Activated CD4-positive, CD25-positive, alpha-beta regulatory T cell treated with anti-CD3 and anti-CD28 coated beads, Interleukin-2, amount 50 U/mL, for 72 hours (primary cell): ENCODE results near the gene NPW.

ENCODE experiments used
- DNase-seq: peaks from one replicate; pipeline ENCODE4 v3.0.0; 2021

NPW gene

DNA sequence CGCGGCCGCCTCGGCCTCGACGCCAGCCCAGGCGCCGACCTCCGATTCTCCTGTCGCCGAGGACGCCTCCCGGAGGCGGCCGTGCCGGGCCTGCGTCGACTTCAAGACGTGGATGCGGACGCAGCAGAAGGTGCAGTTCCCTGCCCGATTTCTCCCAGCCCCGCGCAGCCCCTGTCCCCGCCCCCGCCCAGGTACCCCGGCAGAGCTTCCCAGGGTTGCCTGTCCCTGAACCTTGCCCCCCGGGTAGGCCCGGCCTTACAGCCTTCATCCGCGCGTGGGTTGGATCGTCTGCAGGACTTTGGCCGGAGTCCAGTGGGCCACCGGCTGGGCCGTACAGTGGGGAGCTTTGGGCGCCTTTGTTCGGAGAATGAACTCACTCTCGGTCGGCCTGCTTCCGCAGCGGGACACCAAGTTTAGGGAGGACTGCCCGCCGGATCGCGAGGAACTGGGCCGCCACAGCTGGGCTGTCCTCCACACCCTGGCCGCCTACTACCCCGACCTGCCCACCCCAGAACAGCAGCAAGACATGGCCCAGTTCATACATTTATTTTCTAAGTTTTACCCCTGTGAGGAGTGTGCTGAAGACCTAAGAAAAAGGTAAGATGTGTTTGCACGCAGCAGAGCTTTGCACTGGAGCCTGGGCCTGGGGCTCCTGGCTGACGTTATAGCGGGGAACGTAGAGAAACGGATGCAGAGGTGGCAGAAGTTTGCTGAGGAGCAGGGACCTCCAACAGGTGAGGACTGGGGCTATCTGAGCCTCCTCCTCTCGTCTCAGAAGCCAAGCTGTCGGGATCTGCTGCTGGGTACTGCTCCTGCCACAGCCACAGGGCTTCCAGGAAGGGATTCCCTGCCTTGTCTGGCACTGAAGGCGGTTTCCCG lies 35.0 kb upstream of the NPW start:
- DNase-seq = no peak

- no peak for DNase-seq
These were observed 34.0 kb upstream of the NPW start for GRCh38 chr16:1985466-1986150.

- DNase-seq = no peak
These were observed 32.4 kb upstream of the NPW start for GRCh38 chr16:1987198-1987597.

DNA sequence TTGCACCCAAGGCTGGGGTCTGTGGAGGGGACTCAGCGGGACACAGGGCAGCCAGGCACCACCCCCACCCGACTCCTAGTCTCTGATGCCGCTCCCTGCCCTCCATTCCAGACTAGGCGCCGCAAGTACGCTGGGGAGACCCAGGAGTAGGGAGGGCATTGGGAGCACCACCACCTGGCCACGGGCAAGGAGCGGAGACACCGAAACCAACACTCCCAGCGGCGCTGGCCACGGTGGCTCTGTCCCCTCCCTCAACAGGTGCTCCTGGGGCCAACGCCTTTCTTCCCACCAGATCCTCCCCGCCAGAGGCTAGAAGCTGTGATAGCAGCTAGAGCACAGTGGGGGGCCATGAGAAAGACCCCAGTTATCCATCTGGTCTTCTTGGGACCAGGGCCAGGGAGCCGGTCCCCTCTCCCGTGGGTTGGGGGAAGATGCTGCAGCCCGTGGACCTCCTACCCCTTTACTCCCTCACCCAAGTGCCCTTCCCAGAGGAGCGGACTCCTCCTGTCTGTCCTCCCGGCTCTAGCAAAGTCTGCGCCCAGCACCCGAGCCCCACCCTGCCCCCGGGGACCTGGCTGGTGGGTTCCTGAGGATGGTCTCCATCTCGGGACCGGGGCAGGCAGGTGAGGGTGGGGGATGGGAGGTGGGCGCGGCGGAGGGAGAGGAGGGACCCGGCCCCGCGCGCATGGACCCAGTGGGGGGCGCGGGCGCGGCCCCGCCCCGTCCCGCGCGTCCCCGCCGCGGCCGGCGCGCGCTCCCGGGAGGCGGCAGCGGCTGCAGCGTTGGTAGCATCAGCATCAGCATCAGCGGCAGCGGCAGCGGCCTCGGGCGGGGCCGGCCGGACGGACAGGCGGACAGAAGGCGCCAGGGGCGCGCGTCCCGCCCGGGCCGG lies 30.1 kb upstream of the NPW start, which contains the start of gene SYNGR3:
SYNGR3 (plus strand) TSS at position 762 of the 892 bp plus-strand sequence. CDS start 133 bp downstream, outside the sequence.
- DNase-seq = no peak

- DNase-seq = no peak
These were observed 29.6 kb upstream of the NPW start for GRCh38 chr16:1990101-1990350.

GRCh38 chr16:1990351-1991134 lies 29.0 kb upstream of the NPW start:
- DNase-seq = peak; percentile 49

GRCh38 chr16:1991135-1991551 lies 28.4 kb upstream of the NPW start:
- peak; percentile 58 for DNase-seq

GRCh38 chr16:1991588-1991947 lies 28.0 kb upstream of the NPW start:
- DNase-seq = no peak

- peak; percentile 94 for DNase-seq
These were observed 27.5 kb upstream of the NPW start for GRCh38 chr16:1991948-1992703.

DNA sequence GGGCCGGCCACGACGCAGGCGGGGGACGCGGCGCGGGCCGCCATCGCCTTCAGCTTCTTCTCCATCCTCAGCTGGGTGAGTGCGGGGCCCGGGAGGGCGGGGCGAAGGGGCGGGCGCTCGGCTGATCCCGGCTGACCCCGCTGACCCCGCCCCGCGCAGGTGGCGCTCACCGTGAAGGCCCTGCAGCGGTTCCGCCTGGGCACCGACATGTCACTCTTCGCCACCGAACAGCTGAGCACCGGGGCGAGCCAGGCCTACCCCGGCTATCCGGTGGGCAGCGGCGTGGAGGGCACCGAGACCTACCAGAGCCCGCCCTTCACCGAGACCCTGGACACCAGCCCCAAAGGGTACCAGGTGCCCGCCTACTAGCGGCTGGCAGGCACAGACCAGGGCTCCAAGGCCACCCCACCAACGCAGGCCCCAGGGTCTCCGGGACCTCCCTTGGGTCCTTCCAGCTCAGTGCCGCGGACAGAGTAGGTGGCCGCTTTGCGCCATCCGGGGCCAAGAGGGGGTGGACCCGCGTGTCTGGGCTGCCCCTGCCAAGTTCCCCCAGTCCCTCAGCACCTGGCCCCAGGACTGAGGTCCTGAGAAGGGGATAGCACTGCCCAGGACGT lies 26.8 kb upstream of the NPW start:
- DNase-seq = no peak

DNA sequence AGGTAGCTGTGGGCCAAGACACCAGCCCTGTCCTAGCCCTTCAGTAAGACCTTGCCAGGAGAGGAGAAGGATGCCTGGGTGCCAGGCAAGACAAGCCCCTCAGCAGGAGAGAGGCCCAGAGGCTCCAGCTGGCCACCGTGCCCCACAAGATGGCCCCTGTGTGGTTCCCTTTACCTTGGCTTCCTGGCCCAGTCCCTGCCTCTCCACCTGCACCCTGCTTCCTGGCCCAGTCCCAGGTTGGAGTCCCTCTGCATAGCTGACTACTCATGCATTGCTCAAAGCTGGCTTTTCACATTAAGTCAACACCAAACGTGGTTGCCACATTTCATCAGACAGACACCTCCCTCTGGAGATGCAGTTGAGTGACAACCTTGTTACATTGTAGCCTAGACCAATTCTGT lies 25.9 kb upstream of the NPW start:
- no peak for DNase-seq

DNA sequence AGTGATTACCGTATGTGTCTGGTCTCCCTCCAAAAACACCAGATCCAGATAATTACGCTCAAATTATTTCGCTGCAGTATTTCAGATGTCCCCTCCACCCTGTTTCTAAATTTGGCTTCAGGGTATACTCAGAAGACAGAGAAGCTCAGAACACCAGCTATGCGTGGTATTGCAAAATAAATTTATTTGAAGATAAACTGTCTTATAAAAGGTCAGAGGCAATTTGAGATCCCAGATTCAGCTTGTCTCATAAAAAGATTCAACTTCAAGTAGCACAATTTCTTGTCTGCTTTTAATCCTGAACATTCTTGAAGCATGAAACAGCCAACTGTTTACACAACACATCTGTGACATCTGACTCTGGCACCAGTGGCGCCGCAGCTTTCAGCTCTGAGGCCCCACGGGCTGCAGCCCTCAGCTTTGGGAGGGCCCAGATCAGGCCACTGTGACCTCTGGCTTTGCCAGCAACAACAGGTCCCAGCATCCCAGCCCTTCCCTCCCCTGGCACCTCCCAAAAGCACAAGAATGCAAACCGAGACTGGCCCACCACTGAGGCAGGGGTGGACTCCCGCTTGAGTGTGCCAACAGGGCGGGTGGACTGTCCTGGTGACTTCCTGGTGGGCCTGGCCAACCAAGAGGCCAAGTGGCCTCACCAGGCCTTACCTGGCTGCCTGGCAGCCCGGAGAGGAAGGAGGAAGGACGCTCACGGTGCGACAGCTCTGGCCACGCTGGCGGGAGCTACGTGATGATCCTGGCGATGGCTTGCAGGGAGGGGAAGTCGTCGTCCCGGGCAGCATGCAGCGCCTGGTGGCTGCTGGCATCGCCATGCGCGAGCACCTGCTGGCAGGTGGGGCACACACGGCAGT lies 21.9 kb upstream of the NPW start:
- no peak for DNase-seq

DNA sequence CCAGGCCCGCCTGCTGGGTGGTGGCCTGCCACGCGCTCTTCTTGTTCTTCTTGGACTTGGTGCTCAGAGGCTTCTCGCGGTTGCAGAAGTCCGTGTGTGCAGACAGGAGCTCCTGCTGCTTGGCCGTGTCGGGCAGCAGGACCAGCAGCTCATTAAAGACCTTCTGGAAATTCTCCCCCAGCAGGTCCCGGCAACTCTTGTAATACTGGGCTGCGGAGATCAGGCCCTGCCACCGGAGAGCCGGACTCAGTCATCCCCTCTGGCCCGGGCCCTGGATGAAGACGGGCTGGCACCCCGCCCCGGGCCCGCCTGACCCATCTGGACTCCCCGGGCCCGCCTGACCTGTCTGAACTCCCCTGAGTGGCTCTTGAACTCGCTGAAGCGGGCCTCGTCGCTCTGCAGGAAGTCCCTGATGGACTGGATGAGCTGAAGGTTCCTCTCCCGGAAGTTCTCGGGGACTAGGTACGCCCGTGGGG lies 21.2 kb upstream of the NPW start:
- DNase-seq = no peak

DNA sequence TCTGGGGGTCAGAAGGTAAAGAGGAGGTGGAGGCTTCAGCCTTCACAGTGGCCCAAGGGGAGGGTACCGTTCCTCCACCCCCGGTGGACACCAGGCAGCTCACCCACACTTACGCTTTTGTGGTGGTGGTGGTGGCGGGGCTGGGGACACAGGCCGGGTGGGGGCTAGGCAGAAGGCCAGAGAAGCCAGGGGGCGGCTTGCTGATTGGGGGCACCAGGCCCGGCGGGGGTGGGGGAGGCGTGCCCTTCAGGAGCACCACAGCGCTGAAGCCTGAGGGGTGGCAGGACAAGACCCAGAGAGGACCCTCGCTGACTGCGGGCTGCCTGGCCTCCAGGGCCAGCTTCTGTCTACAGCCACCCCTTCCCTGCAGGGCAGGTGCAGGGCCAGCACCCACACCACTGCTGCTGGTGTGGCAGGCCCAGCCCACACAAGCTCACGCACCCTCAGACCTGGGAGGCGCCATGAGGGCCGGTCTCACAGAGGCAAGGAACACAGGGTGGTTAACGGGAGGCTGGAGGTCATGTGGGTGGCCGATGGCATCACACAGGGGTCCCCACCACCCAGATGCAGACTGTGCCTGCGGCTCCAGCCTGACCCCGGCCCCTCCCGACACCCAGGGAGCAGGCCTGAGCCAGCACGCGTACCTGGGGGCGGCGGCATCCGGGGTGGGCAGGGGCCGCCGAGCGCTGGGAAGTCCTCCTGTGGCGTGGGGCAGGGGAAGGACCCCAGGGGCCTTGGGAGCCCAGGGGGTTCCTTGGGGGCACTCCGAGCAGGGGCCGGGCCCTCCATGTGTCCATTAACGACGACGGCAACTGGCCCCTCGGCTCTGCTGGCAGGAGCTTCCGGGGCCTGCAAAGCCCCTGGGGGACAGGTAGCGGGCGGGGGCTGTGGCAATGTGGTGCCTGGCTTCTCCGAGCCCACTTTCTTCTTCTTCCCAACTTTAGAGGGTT lies 20.5 kb upstream of the NPW start:
- no peak for DNase-seq

GRCh38 chr16:1999866-2000514 lies 19.6 kb upstream of the NPW start:
- DNase-seq = no peak

GRCh38 chr16:2001035-2001434 lies 18.6 kb upstream of the NPW start:
- no peak for DNase-seq

- no peak for DNase-seq
These were observed 17.9 kb upstream of the NPW start for GRCh38 chr16:2001456-2002355.
